GM21367 (cell line): ENCODE data around the gene NSMCE1.
A peak's percentile ranks its signal among the peaks of the same experiment; 100 is the strongest.
"Not testable (repeated sequence)": the region's sequence is repeated elsewhere in the genome, so short reads cannot be mapped to it uniquely, and the experiment has no call there.

Source experiments
- ATAC-seq: cut with Tn5 transposase; IDR thresholded peaks from one replicate; pipeline ENCODE4 v1.9.1; 2021; ENCODE audit not compliant: unreplicated experiment

NSMCE1 gene

DNA sequence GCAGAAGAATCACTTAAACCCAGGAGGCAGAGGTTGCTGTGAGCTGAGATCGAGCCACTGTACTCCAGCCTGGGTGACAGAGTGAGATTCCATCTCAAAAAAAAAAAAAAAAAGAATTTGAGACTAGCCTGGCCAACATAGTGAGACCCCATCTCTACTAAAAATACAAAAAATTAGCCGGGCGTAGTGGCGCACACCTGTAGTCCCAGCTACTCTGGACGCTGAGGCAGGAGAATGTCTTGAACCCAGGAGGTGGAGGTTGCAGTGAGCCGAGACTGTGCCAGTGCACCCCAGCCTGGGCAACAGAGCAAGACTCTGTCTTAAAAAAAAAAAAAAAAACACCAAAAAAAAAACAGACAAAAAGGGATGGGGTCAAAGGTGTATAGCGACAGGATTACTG lies 4.1 kb upstream of the NSMCE1 start:
- ATAC-seq: not testable (repeated sequence)

DNA sequence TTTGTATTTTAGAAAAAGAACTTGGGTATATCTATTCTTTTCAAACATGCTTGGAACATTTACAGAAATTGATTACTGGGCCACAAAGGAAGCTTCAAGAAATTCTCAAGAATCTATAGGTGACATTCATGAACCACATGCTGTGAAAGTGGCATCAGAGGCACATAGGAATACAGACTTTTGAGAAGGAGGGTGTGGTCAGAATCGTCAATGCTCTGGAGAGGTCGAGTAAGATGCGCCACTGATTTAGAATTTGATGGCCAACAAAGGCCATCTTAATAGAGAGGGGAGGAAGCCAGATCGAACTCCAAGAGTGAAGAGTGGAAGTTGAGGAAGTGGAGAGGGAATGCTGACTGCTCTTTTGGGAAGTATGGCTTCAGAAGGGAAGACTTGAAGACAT lies 3.5 kb upstream of the NSMCE1 start:
- no peak for ATAC-seq

DNA sequence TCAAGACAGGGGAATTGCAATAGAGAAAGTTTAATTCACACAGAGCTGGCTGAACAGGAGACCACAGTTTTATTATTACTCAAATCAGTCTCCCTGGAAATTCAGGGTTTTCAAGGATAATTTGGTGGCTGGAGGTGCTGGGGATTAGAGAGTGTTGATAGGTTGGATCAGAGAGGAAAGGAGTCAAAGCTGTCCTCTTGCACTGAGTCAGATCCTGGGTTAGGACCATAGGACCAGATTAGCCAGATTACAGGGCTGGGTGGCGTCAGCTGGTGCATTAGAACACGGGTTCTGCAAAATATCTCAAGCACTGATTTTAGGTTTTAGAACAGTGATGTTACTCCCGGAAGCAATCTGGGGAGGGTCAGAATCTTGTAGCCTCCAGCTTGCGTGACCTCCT lies 1.8 kb upstream of the NSMCE1 start:
- ATAC-seq: no peak

DNA sequence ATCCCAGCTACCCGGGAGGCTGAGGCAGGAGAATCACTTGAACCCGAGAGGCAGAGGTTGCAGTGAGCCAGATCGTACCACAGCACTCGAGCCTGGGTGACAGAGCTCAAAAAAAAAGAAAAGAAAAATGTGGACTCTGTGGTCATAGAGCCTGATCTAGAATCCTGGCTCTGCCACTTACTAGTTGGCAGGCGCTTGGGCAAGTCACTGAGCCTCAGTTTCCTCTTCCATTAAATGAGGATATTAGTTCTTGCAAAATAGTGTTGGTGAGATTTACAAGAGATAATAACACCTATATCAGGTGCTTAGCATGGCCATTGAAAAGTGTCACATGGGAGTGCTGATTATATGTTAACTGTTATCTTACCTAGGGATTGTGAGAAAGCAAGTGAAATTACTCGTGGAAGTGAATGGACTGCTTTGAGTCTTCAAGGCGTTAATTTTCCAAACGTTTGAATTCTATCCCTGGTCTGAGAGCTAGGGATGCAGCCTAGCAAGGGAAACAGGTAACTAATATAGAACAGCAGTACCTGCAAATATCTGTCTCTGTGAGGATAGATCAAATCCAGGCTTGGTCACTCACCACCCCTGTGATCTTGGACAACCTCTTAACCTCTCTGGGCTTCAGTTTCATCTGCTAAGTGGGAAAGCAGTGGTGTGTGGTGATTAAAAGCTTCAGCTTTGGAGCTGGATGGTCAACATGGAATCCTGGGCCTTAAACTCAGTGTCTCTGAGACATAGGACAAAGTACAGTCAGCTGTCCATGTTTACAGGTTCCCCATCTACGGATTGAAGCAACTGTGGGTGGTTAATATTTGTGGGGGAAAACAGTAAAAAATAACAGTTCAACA lies 953 bp upstream of the NSMCE1 start:
- ATAC-seq: no peak

DNA sequence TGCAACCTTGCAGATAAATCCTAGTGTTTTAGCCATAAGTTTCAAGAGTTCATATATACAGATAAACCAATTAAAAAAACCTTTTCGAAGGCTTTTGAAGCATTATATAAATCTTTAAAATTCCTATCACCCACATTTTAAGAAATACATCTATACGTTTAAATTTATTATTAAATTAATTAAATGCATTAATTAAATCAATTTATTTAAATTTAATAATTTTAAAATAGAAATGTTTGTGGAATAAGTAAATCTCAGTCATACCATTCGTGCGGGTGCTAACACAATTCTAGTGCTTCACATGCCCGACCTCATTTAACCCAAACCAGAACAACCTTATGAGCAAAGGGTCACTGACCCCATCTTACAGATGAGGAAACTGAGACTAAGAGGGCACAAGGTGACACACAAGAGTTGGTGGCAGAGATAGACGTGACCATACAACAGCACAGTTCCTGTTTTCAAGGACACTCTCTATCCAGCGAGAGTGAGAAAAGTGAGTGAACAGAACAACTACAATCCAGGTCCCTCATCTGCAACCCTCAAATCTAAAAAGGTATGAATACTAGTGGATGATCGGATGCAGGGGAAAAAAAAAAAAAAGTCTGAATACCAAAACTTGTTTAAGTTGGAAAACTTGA lies 1.4 kb downstream of the NSMCE1 start:
- ATAC-seq: no peak

DNA sequence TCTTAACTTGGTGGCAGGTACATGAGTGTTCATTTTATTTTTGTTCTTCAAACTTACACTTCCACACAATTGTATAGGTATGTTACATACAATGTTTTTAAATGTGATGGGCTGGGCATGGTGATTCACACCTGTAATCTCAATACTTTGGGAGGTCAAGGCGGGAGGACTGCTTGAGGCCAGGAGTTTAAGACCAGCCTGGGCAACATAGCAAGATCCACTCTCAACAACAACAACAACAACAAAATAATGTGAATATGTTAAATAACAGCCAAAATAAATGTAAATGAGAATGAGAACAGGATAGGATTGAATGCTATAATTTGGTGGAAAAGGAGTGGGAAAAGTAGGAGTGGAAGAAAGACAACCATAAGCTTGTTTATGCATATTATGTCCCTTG lies 2.6 kb downstream of the NSMCE1 start:
- no peak for ATAC-seq

DNA sequence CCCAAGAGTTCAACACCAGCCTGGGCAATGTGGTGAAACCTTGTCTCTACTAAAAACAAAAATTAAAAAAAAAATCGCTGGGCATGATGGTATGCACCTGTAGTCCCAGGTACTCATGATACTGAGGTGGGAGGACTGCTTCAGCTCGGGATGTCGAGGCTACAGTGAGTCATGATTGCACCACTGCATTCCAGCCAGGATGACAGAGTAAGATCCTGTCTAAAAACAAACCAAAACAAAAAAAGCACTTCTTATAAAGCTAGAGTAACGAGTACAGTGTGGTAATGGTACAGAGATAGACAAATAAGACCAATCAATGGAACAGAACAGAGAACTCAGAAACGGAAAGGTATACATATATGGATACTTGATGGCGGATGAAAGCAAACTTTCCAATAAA lies 4.4 kb downstream of the NSMCE1 start:
- ATAC-seq: no peak

DNA sequence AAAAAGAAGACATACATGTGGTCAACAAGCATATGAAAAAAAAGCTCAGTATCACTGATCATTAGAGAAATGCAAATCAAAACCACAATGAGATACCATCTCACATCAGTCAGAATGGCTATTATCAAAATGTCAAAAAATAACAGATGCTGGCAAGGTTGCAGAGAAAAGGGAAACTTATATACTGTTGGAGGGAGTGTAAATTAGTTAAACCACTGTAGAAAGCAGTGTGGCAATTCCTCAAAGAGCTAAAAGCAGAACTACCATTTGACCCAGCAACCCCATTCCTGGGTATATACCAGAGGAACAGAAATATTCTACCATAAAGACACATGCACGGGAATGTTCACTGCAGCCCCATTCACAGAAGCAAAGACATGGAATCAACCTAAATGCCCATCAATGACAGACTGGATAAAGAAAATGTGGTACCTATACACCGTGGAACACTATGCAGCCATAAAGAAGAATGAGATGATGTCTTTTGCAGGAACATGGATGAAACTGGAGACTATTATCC lies 5.6 kb downstream of the NSMCE1 start:
- ATAC-seq: not testable (repeated sequence)

DNA sequence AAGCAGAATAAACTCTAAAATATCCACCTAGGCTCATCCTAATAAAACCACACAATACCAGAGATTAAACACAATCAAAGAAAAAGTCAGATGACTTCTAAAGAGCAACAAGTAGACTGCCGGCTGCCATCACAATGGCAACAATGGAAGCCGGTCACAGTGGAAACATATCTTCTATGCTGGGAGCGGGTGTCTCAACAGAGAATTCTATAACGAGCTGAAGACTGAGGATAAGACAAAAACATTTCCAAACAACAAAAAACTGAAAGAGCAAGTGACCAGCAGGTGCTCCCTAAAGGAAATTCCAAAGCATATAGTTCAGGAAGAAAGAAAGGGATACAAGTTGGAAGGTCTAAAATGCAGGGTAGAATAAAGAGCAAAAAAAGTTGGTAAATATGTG lies 8.9 kb downstream of the NSMCE1 start:
- ATAC-seq: no peak

DNA sequence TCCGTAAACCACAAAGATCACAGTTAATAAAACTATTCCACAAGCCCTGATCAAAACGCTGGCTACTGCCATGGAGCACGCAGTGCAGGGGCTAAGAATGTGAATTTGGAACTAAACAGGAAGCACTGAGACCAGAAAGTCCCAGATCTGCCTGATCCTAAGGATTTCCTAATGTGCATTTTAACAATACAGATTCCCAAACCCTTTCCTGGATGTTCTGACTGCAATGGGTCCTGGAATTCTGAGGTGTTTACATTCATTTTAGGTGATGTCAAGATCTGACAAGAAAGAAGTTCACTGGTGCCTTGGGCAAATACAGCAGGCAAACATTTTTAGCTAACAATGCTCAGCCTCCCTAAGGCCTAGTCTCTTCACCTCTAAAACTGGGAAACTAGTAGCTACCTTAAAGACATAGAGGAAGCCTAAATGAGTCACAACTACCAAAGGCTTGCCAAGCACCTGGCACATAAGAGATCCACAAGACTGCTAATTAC lies 10.3 kb downstream of the NSMCE1 start:
- ATAC-seq: no peak

DNA sequence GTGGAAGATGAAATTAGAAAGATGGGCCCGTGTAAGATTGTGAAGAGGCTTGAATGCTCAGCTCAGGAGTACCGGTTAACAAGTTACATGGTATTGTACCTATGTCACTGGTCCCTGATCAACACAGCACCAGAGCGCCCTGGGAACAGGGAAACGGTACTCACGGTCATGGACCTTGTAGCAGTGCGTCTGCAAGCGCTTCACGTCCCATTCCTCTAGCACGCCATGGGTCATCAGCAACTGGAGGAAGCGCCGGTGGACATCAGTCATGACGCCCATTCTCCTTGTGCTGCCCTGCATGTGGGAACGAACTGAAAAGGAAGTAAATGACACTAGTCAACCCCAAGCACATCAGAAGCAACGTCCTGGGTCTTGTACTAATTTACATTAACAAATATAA lies 11.3 kb downstream of the NSMCE1 start:
- ATAC-seq: no peak

DNA sequence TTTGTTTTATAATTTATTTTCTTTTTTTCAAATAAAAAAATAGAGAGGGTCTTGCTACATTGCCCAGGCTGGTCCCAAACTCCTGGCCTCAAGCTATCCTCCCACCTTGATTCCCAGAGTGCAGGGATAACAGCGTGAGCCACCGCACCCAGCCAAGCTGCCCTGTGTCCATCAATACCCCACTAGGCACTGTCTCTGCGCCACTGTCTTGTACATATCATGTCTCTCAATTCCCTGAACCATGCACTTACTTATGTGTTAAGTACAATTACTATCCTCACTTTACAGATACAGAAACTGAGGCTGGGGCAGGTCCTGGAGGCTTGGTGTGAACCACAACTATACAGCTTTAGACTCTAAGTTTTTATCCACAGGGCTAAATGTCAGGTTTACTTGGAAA lies 11.7 kb downstream of the NSMCE1 start:
- ATAC-seq: no peak

DNA sequence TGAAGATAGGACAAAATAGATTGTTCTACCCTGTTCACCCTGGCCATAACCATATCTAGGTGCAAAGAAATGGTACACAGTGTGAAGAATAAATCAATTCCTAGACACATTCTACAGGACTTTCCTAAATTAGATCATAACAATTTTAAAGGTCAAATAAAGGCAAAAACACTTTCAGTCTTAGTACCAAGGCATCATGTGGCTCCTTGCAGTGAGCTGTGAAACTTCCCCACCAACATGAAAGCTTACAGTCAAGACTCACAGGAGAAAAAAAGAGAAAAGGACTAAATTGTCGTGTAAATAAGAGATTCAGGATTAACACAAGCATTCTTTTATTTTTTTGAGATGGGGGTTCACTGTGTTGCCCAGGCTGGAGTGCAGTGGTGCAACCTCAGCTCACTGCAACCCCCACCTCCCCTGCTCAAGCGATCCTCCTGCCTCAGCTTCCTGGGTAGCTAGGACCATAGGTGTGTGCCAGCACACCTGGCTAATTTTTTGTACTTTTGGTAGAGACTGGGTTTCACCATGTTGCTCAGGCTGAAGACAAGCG lies 14.2 kb downstream of the NSMCE1 start:
- peak; percentile 68 for ATAC-seq

DNA sequence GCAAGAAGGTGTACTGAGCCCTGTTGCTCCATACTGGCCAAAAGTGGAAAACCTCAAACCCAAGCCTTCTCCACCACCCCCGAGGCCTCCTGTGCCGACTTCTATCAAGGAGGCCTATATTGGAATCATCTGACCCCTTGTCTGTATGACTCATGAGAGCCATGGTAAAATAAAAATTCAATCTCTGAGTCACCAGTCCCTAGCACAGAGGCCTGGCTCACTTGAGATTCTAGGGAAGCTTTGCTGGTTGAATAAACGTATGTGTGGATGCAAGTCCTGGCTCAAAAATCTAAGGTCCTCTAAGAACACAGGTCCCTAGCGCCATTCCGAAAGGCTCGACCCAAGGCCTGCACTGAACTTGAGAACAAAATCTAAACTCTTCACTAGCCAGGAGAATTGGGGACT lies 15.0 kb downstream of the NSMCE1 start:
- ATAC-seq: no peak

DNA sequence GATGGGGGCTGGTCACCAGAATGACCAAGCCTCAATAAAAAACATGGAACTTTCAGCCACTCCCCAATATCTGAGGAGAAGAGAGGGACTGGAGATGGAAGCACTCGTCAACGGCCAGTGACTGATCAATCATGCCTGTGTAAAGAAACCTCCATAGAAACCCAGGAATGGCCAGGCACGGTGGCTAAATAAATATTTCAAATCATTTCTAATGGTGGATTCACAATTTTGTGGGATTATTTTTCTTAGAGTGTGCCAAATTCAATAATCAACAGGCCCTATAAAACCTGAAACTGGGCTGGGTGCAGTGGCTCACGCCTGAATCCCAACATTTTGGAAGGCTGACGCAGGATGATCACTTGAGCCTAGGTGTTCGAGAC lies 16.4 kb downstream of the NSMCE1 start:
- ATAC-seq: no peak

DNA sequence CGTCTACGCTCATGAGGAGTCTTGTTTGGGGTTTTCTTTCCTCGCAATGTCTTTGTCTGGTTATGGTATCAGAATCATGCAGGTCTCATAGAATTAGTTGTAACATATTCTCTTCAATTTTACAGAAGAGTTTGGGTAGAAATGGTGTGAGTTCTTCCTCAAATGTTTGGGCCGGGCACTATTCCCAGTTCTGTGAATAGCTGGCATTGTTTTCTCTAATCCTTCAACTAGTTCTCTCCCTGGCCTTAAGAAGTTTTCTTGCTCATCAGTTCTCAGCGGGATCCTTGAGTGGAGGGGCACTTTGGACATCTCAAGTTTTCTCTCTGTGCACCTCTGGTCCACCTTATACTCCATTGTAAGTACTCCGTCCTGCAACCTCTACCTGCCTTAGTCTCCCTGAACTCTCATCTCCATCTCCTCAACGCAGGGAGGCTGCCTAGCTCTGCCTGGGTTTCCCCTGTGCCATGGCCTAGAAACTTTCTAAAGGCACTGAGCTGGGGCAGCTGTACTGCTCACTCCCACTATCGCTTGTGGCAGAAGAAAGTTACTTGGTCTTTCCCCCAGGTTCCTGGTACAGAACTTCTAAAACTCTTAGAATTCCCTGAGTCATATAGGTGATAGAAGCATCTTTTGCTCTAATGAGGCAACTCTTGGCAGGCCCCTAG lies 16.9 kb downstream of the NSMCE1 start:
- no peak for ATAC-seq

DNA sequence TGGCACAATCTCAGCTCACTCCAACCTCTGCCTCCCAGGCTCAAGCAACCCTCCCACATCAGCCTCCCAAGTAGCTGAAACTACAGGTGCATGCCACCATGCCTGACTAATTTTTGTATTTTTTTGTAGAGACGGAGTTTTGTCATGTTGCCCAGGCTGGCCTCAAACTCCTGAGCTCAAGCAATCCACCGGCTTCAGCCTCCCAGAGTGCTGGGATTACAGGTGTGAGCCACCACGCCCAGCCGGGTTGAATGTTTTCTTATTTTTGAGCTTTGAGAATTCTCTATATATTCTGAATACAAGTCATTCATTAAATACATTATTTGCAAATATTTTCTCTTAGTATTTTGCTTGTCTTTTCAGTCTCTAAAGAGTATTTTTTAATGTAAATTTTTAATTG lies 19.7 kb downstream of the NSMCE1 start:
- not testable (repeated sequence) for ATAC-seq

DNA sequence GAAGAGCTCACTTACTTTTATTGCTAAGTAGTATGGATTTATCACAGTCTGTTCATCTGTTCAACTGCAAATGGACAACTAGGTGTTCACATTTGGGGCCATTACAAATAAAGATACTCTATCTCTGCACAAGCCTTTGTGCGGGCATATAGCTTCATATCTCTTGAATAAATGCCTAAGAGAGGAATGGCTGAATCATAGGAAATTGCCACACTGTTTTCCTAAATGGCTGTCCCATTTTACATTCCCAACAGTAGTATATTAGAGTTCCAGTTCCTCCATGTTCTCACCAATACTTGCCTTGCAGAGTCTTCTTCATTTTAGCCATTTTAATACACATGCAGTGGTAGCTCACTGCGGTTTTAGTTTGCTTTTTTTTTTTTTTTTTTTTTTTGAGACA lies 20.5 kb downstream of the NSMCE1 start:
- ATAC-seq: no peak

DNA sequence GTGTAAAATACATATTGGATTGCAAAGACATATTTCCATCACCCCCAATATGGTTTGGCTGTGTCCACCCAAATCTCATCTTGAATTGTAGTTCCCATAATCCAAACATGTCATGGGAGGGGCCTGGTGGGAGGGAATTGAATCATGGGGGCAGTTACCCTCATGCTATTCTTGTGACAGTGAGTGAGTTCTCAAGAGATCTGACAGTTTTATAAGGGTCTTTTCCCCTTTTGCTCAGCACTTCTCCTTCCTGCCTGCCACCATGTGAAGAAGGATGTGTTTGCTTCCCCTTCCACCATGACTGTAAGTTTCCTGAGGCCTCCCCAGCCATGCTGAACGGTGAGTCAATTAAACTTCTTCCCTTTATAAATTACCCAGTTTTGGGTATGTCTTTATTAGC lies 21.5 kb downstream of the NSMCE1 start:
- ATAC-seq: not testable (repeated sequence)

DNA sequence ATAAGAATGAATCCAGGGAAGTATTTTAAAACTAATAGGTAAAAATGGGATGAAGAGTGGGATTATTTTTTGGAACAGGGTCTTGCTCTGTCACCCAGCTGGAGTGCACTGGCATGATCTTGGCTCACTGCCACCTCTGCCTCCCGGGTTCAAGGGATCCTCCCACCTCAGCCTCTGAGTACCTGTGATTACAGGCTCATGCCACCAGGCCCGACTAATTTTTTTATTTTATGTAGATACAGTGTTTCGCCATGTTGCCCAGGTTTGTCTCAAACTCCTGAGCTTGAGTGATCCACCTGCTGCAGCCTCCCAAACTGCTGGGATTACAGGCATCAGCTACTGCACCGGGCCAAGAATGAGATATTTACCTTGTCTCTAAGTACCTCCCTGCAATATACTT lies 22.1 kb downstream of the NSMCE1 start:
- ATAC-seq: no peak
